HepG2 (cell line): ENCODE data around the gene SRCAP. TPM values are rescaled to one million over a fixed set of nuclear protein-coding genes. Genes with fewer than 3 reads are reported as not detected.

Source experiments
- ARNTL ChIP-seq: sonication (generic); formaldehyde crosslinking; IDR thresholded peaks from 2 replicates; pipeline ENCODE4 v1.4.0; 2020; ENCODE audit warnings: mild to moderate bottlenecking, missing genetic modification reagents
- ATF7-NPFF ChIP-seq: sonication (generic); formaldehyde crosslinking; IDR thresholded peaks from 2 replicates; pipeline ENCODE4 v1.8.1; 2023; ENCODE audit warnings: mild to moderate bottlenecking, low read depth, missing genetic modification reagents, moderate library complexity
- HIVEP1 ChIP-seq: sonication (generic); formaldehyde crosslinking; IDR thresholded peaks from 2 replicates; pipeline ENCODE4 v1.4.0; 2020; ENCODE audit warnings: mild to moderate bottlenecking, missing genetic modification reagents
- HNRNPLL ChIP-seq: fragments of 200-400 bp; formaldehyde crosslinking; IDR thresholded peaks from 2 replicates; pipeline ENCODE4 v1.6.1; 2017; ENCODE audit warnings: mild to moderate bottlenecking, low read depth, low read length; ENCODE audit not compliant: poor library complexity, severe bottlenecking
- KAT2B ChIP-seq: fragments of 150-350 bp; IDR thresholded peaks from 2 replicates; pipeline ENCODE4 v1.6.1; 2014; ENCODE audit warnings: low read depth, low read length, borderline replicate concordance
- KAT8 ChIP-seq: IDR thresholded peaks from 2 replicates; pipeline ENCODE4 v1.6.1; 2016; ENCODE audit warnings: missing genetic modification reagents, missing compliant biosample characterization
- MATR3 ChIP-seq: sonication (generic); formaldehyde crosslinking; IDR thresholded peaks from 2 replicates; pipeline ENCODE4 v1.4.0; 2020; ENCODE audit warnings: missing genetic modification reagents
- MBD4 ChIP-seq: IDR thresholded peaks from 2 replicates; pipeline ENCODE4 v1.6.1; 2012; ENCODE audit warnings: low read length, inconsistent platforms, borderline replicate concordance
- MED1 ChIP-seq: sonication (generic); formaldehyde crosslinking; IDR thresholded peaks from 2 replicates; pipeline ENCODE4 v1.4.0; 2020; ENCODE audit warnings: missing genetic modification reagents
- MYC ChIP-seq: sonication (generic); formaldehyde crosslinking; IDR thresholded peaks from 2 replicates; pipeline ENCODE4 v1.9.0; 2021; ENCODE audit warnings: missing genetic modification reagents, borderline replicate concordance
- REPIN1 ChIP-seq: sonication (generic); formaldehyde crosslinking; IDR thresholded peaks from 2 replicates; pipeline ENCODE4 v1.8.0; 2022; ENCODE audit warnings: missing genetic modification reagents, low read depth, mild to moderate bottlenecking, borderline replicate concordance
- SATB2 ChIP-seq: sonication (generic); formaldehyde crosslinking; IDR thresholded peaks from 2 replicates; pipeline ENCODE4 v1.5.0; 2020; ENCODE audit warnings: missing genetic modification reagents
- SMARCC2 ChIP-seq: fragments of 450-650 bp; IDR thresholded peaks from 2 replicates; pipeline ENCODE4 v1.6.1; 2017; ENCODE audit warnings: antibody characterized with exemption, mild to moderate bottlenecking
- SOX13 ChIP-seq, 3 experiments: fragments of 450-650 bp in 1 of 3; sonication (generic) in 1 of 3; formaldehyde crosslinking in 1 of 3; IDR thresholded peaks in 2 of 3; conservative IDR thresholded peaks in 1 of 3; 2 replicates each; pipeline versions ENCODE4 v1.5.0 to v1.6.1; 2016 to 2020; ENCODE audit warnings: antibody characterized with exemption in 1 of 3, mild to moderate bottlenecking in 1 of 3, missing compliant biosample characterization in 1 of 3, missing genetic modification reagents in 1 of 3, moderate library complexity in 1 of 3
- TMF1 ChIP-seq: sonication (generic); formaldehyde crosslinking; IDR thresholded peaks from 2 replicates; pipeline ENCODE4 v1.8.1; 2022; ENCODE audit warnings: low read depth, missing genetic modification reagents
- ZIK1 ChIP-seq: sonication (generic); formaldehyde crosslinking; IDR thresholded peaks from 2 replicates; pipeline ENCODE4 v1.5.0; 2020; ENCODE audit warnings: mild to moderate bottlenecking, low read depth, missing genetic modification reagents, borderline replicate concordance
- ZSCAN12 ChIP-seq: sonication (generic); formaldehyde crosslinking; IDR thresholded peaks from 2 replicates; pipeline ENCODE4 v1.9.0; 2021; ENCODE audit warnings: mild to moderate bottlenecking, missing genetic modification reagents
- polyA plus RNA-seq, 8 experiments: library from polyadenylated mRNA; depleted of rRNA in 3 of 8; stranded (reverse) in 7 of 8; unstranded in 1 of 8; fragments of >200 nt; fragmentation: Illumina TruSeq in 4 of 8; extraction: Trizol in 4 of 8; gene quantifications; 2 replicates each; pipeline versions ENCODE4 v1.2.1 to v1.2.3, GENCODE V29; 2011 to 2016; ENCODE audit warnings: low read depth in 4 of 8, missing spikeins in 1 of 8, mixed read lengths in 1 of 8; ENCODE audit not compliant: insufficient read depth in 1 of 8
- total RNA-seq, 5 experiments: library from RNA; depleted of rRNA; stranded (reverse); fragments of >200 nt; fragmentation: Illumina TruSeq; extraction: Trizol; gene quantifications; 2 replicates each; pipeline ENCODE4 v1.2.3, GENCODE V29; 2016; ENCODE audit warnings: low read depth in 1 of 5
- TF ChIP-seq, protein P1 (sequence below): sonication (generic); formaldehyde crosslinking; IDR thresholded peaks from 2 replicates; pipeline ENCODE4 v1.4.0; 2020; ENCODE audit warnings: mild to moderate bottlenecking, missing genetic modification reagents, borderline replicate concordance
- TF ChIP-seq, protein P2 (sequence below): sonication (generic); formaldehyde crosslinking; IDR thresholded peaks from 2 replicates; pipeline ENCODE4 v1.5.1; 2020; ENCODE audit warnings: mild to moderate bottlenecking, missing genetic modification reagents, moderate library complexity

Gene SRCAP
- total and polyA plus RNA-seq, 2 of the 13 experiments (the other 11 are each of a cell fraction or from before 2014, with no cell fraction given) = 4.9 to 9.0 TPM

DNA sequence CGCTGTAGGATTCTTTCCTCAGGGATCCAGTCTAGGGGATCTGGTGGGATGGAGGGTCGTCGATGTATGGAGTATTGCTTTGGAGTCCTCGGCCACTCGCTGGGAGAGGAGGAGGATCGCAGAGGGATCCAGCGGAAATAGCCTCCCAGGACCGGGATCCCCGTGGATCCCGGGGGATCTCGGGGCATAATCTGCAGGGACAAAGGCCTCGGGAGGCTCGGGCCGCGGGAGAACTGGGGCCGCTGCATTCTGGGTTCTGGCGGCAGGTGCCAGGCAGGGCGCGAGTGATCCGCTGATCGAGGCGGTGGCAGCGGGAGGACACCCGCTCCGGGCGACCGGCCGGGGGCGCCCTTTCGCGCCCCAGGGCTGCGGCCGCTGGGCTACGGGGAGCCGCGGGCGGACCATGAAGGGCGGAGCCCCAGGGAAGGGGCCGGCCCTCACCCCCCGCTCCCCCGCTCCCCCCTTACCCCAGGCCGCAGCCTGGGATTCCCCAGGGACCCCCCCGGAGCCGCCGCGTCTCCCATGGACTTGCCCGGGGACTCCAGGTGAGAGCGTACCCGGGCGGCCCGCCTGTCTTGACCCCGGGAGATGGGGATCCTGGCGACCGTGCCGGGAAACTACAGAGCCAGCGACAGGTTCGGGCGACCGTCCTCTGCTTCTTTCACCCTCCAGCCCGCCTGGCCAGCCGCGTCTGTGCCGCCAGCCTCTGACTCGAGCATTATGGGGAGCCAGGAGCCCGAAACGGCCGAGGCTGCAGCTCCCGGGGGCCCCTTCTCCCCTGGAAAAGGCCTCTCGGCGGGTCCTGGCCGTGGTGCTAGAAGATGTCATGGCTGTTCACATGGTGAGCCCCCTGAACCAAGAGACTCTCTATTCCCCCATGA, 47.6 kb upstream of the SRCAP start (continued):
- TF ChIP-seq, protein P1, sequence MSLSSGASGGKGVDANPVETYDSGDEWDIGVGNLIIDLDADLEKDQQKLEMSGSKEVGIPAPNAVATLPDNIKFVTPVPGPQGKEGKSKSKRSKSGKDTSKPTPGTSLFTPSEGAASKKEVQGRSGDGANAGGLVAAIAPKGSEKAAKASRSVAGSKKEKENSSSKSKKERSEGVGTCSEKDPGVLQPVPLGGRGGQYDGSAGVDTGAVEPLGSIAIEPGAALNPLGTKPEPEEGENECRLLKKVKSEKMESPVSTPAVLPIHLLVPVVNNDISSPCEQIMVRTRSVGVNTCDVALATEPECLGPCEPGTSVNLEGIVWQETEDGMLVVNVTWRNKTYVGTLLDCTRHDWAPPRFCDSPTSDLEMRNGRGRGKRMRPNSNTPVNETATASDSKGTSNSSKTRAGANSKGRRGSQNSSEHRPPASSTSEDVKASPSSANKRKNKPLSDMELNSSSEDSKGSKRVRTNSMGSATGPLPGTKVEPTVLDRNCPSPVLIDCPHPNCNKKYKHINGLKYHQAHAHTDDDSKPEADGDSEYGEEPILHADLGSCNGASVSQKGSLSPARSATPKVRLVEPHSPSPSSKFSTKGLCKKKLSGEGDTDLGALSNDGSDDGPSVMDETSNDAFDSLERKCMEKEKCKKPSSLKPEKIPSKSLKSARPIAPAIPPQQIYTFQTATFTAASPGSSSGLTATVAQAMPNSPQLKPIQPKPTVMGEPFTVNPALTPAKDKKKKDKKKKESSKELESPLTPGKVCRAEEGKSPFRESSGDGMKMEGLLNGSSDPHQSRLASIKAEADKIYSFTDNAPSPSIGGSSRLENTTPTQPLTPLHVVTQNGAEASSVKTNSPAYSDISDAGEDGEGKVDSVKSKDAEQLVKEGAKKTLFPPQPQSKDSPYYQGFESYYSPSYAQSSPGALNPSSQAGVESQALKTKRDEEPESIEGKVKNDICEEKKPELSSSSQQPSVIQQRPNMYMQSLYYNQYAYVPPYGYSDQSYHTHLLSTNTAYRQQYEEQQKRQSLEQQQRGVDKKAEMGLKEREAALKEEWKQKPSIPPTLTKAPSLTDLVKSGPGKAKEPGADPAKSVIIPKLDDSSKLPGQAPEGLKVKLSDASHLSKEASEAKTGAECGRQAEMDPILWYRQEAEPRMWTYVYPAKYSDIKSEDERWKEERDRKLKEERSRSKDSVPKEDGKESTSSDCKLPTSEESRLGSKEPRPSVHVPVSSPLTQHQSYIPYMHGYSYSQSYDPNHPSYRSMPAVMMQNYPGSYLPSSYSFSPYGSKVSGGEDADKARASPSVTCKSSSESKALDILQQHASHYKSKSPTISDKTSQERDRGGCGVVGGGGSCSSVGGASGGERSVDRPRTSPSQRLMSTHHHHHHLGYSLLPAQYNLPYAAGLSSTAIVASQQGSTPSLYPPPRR (CRISPR knock-in tag) = no peak
- no peak for TF ChIP-seq KAT2B
- peak; percentile 57; the same call in 1 of the 2 replicates for TF ChIP-seq HIVEP1 (CRISPR knock-in tag)
- TF ChIP-seq MED1 (CRISPR knock-in tag) = peak; percentile 47; the same call in 1 of the 2 replicates
- no peak; the same call in 1 of the 2 replicates for TF ChIP-seq ATF7-NPFF (CRISPR knock-in tag)
- TF ChIP-seq SMARCC2 = no peak
- TF ChIP-seq, protein P2, sequence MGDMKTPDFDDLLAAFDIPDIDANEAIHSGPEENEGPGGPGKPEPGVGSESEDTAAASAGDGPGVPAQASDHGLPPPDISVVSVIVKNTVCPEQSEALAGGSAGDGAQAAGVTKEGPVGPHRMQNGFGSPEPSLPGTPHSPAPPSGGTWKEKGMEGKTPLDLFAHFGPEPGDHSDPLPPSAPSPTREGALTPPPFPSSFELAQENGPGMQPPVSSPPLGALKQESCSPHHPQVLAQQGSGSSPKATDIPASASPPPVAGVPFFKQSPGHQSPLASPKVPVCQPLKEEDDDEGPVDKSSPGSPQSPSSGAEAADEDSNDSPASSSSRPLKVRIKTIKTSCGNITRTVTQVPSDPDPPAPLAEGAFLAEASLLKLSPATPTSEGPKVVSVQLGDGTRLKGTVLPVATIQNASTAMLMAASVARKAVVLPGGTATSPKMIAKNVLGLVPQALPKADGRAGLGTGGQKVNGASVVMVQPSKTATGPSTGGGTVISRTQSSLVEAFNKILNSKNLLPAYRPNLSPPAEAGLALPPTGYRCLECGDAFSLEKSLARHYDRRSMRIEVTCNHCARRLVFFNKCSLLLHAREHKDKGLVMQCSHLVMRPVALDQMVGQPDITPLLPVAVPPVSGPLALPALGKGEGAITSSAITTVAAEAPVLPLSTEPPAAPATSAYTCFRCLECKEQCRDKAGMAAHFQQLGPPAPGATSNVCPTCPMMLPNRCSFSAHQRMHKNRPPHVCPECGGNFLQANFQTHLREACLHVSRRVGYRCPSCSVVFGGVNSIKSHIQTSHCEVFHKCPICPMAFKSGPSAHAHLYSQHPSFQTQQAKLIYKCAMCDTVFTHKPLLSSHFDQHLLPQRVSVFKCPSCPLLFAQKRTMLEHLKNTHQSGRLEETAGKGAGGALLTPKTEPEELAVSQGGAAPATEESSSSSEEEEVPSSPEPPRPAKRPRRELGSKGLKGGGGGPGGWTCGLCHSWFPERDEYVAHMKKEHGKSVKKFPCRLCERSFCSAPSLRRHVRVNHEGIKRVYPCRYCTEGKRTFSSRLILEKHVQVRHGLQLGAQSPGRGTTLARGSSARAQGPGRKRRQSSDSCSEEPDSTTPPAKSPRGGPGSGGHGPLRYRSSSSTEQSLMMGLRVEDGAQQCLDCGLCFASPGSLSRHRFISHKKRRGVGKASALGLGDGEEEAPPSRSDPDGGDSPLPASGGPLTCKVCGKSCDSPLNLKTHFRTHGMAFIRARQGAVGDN (CRISPR knock-in tag) = peak; percentile 54
- no peak for TF ChIP-seq ZIK1 (CRISPR knock-in tag)
- TF ChIP-seq MYC (CRISPR knock-in tag) = peak; percentile 67
- no peak for TF ChIP-seq MBD4
- no peak for TF ChIP-seq TMF1 (CRISPR knock-in tag)
- no peak for TF ChIP-seq SOX13 (IDR thresholded peaks at IDR 0.05)
- 0 out of 4 replicates have a peak, but pooled peaks of 1 of the 2 experiments have one; percentile 6 for TF ChIP-seq SOX13 (CRISPR knock-in tag; conservative IDR thresholded peaks at IDR 0.05 in 1 of 2, IDR thresholded peaks at IDR 0.05 in 1 of 2)
- TF ChIP-seq HNRNPLL = peak; percentile 27
- TF ChIP-seq ARNTL (CRISPR knock-in tag) = no peak
- TF ChIP-seq MATR3 = no peak
- peak; percentile 60; the same call in 1 of the 2 replicates for TF ChIP-seq SATB2 (CRISPR knock-in tag)
- no peak for TF ChIP-seq ZSCAN12 (CRISPR knock-in tag)
- no peak; the same call in 1 of the 2 replicates for TF ChIP-seq REPIN1 (CRISPR knock-in tag)
- TF ChIP-seq KAT8 (CRISPR knock-in tag) = peak; percentile 66
